Central memory CD8-positive, alpha-beta T cell (primary cell): ENCODE measurements around the gene LRRN2.
"Not testable (repeated sequence)": the region's sequence is repeated elsewhere in the genome, so short reads cannot be mapped to it uniquely, and the experiment has no call there.

Experiments used
- ATAC-seq: fragments of 150-1000 bp; cut with Tn5 transposase; replicated peaks from 2 replicates; pipeline ENCODE4 v1.10.0; 2022; ENCODE audit warnings: mild to moderate bottlenecking, moderate FRiP score, moderate number of reproducible peaks; ENCODE audit not compliant: poor library complexity, severe bottlenecking; ENCODE audit errors: extremely low read depth
- DNase-seq, 2 donors: peaks; one replicate each; pipeline ENCODE4 v3.0.0; 2021; ENCODE audit warnings: low spot score in 2 of 2
- H3K27ac Mint-ChIP-seq: one replicate; pipeline ENCODE4 v1.8.0; 2022; ENCODE audit warnings: low read depth, mild to moderate bottlenecking, moderate library complexity, mixed read lengths
- H3K27me3 Mint-ChIP-seq: one replicate; pipeline ENCODE4 v1.8.0; 2022; ENCODE audit warnings: mixed read lengths
- H3K36me3 Mint-ChIP-seq: one replicate; pipeline ENCODE4 v1.8.0; 2022; ENCODE audit warnings: mild to moderate bottlenecking, moderate library complexity, mixed read lengths; ENCODE audit not compliant: insufficient read depth
- H3K4me1 Mint-ChIP-seq: one replicate; pipeline ENCODE4 v1.8.0; 2022; ENCODE audit warnings: mixed read lengths
- H3K4me3 Mint-ChIP-seq: one replicate; pipeline ENCODE4 v1.8.0; 2022; ENCODE audit warnings: mild to moderate bottlenecking, moderate library complexity, mixed read lengths
- H3K9me3 Mint-ChIP-seq: one replicate; pipeline ENCODE4 v1.8.0; 2022; ENCODE audit warnings: mixed read lengths

The LRRN2 gene

GRCh38 chr1:204696606-204697005 is 11.1 kb upstream of the LRRN2 start:
- no peaks in the 10 kb centered on the region for H3K36me3 Mint-ChIP-seq
- no peak overlapping the region for H3K4me3 Mint-ChIP-seq
- H3K4me1 Mint-ChIP-seq: no peaks in the 10 kb centered on the region
- ATAC-seq (no peak), DNase-seq (no peak)
- no peaks in the 10 kb centered on the region for H3K9me3 Mint-ChIP-seq
- peaks cover 40% of the 10 kb centered on the region for H3K27me3 Mint-ChIP-seq
- H3K27ac Mint-ChIP-seq: no peak overlapping the region

GRCh38 chr1:204695692-204696091 is 10.2 kb upstream of the LRRN2 start:
- Mint-ChIP-seq H3K36me3 (no peaks in the 10 kb centered on the region), H3K27ac (no peak overlapping the region), H3K4me3 (no peak overlapping the region), H3K4me1 (no peaks in the 10 kb centered on the region), H3K27me3 (peaks cover 40% of the 10 kb centered on the region), H3K9me3 (no peaks in the 10 kb centered on the region)
- no peak for DNase-seq
- ATAC-seq: no peak

- Mint-ChIP-seq H3K27ac (no peak overlapping the region), H3K36me3 (no peaks in the 10 kb centered on the region), H3K9me3 (no peaks in the 10 kb centered on the region), H3K4me1 (no peaks in the 10 kb centered on the region), H3K4me3 (no peak overlapping the region), H3K27me3 (peaks cover 48% of the 10 kb centered on the region)
- ATAC-seq (no peak), DNase-seq (no peak)
Observed at GRCh38 chr1:204694145-204694544, 8.6 kb upstream of the LRRN2 start.

- no peaks in the 10 kb centered on the region for H3K9me3 Mint-ChIP-seq
- ATAC-seq (no peak), DNase-seq (no peak)
- peaks cover 61% of the 10 kb centered on the region for H3K27me3 Mint-ChIP-seq
- no peaks in the 10 kb centered on the region for H3K36me3 Mint-ChIP-seq
- H3K4me1 Mint-ChIP-seq: no peaks in the 10 kb centered on the region
- no peak overlapping the region for H3K27ac Mint-ChIP-seq
- no peak overlapping the region for H3K4me3 Mint-ChIP-seq
Observed at GRCh38 chr1:204692841-204693356, 7.4 kb upstream of the LRRN2 start.

- no peak for ATAC-seq
- Mint-ChIP-seq H3K4me1 (no peaks in the 10 kb centered on the region), H3K36me3 (no peaks in the 10 kb centered on the region), H3K27me3 (peaks cover 66% of the 10 kb centered on the region), H3K27ac (no peak overlapping the region), H3K9me3 (no peaks in the 10 kb centered on the region), H3K4me3 (no peak overlapping the region)
- no peak for DNase-seq
Observed at GRCh38 chr1:204692325-204692840, 6.8 kb upstream of the LRRN2 start.

- ATAC-seq, H3K27ac Mint-ChIP-seq, H3K4me1 Mint-ChIP-seq, H3K36me3 Mint-ChIP-seq, H3K9me3 Mint-ChIP-seq, DNase-seq, H3K4me3 Mint-ChIP-seq: not testable (repeated sequence)
- H3K27me3 Mint-ChIP-seq: peaks cover 70% of the 10 kb centered on the region
Observed at GRCh38 chr1:204691328-204691730, 5.8 kb upstream of the LRRN2 start.

GRCh38 chr1:204688776-204689175 is 3.2 kb upstream of the LRRN2 start:
- Mint-ChIP-seq H3K4me1 (no peaks in the 10 kb centered on the region), H3K9me3 (no peaks in the 10 kb centered on the region), H3K27ac (no peak overlapping the region), H3K36me3 (no peaks in the 10 kb centered on the region), H3K4me3 (no peak overlapping the region), H3K27me3 (peaks cover 57% of the 10 kb centered on the region)
- ATAC-seq (no peak), DNase-seq (no peak)

GRCh38 chr1:204688007-204688406 is 2.5 kb upstream of the LRRN2 start:
- Mint-ChIP-seq H3K9me3 (no peaks in the 10 kb centered on the region), H3K4me1 (no peaks in the 10 kb centered on the region), H3K36me3 (no peaks in the 10 kb centered on the region), H3K4me3 (no peak overlapping the region), H3K27ac (no peak overlapping the region), H3K27me3 (peaks cover 64% of the 10 kb centered on the region)
- ATAC-seq (no peak), DNase-seq (no peak)

GRCh38 chr1:204684571-204685235 is 835 bp downstream of the LRRN2 start:
- no peak overlapping the region for H3K27ac Mint-ChIP-seq
- H3K27me3 Mint-ChIP-seq: peaks cover 68% of the 10 kb centered on the region
- no peak overlapping the region for H3K4me3 Mint-ChIP-seq
- no peaks in the 10 kb centered on the region for H3K36me3 Mint-ChIP-seq
- H3K4me1 Mint-ChIP-seq: no peaks in the 10 kb centered on the region
- no peak for DNase-seq
- no peaks in the 10 kb centered on the region for H3K9me3 Mint-ChIP-seq
- no peak for ATAC-seq

GRCh38 chr1:204684206-204684570 is 1.4 kb downstream of the LRRN2 start:
- Mint-ChIP-seq H3K4me3 (no peak overlapping the region), H3K36me3 (no peaks in the 10 kb centered on the region), H3K4me1 (no peaks in the 10 kb centered on the region), H3K27me3 (peaks cover 68% of the 10 kb centered on the region), H3K27ac (no peak overlapping the region), H3K9me3 (no peaks in the 10 kb centered on the region)
- DNase-seq (no peak), ATAC-seq (no peak)

- peaks cover 68% of the 10 kb centered on the region for H3K27me3 Mint-ChIP-seq
- H3K27ac Mint-ChIP-seq: no peak overlapping the region
- no peak overlapping the region for H3K4me3 Mint-ChIP-seq
- ATAC-seq (no peak), DNase-seq (no peak)
- H3K36me3 Mint-ChIP-seq: no peaks in the 10 kb centered on the region
- H3K4me1 Mint-ChIP-seq: no peaks in the 10 kb centered on the region
- no peaks in the 10 kb centered on the region for H3K9me3 Mint-ChIP-seq
Observed at GRCh38 chr1:204683284-204684205, 2.0 kb downstream of the LRRN2 start.

- DNase-seq: no peak
- ATAC-seq: no peak
- no peaks in the 10 kb centered on the region for H3K9me3 Mint-ChIP-seq
- H3K27ac Mint-ChIP-seq: no peak overlapping the region
- no peak overlapping the region for H3K4me3 Mint-ChIP-seq
- no peaks in the 10 kb centered on the region for H3K36me3 Mint-ChIP-seq
- H3K4me1 Mint-ChIP-seq: no peaks in the 10 kb centered on the region
- H3K27me3 Mint-ChIP-seq: peaks cover 63% of the 10 kb centered on the region
Observed at GRCh38 chr1:204680461-204680860, 5.1 kb downstream of the LRRN2 start.

GRCh38 chr1:204680051-204680450 is 5.5 kb downstream of the LRRN2 start:
- Mint-ChIP-seq H3K27ac (no peak overlapping the region), H3K27me3 (peaks cover 62% of the 10 kb centered on the region), H3K4me1 (no peaks in the 10 kb centered on the region), H3K36me3 (no peaks in the 10 kb centered on the region), H3K9me3 (no peaks in the 10 kb centered on the region), H3K4me3 (no peak overlapping the region)
- ATAC-seq: no peak
- no peak for DNase-seq
